Measurements from ENCODE around the gene SLAMF7. TPM values are rescaled to one million over a fixed set of nuclear protein-coding genes. Genes with fewer than 3 reads are reported as not detected.

Gene SLAMF7
- total and polyA plus RNA-seq, 2 experiments from 2014 or later: 0.11 TPM; not detected in 1

- no peak for TF ChIP-seq ZNF462 (CRISPR knock-in tag; IDR thresholded peaks at IDR 0.05)
Measured at GRCh38 chr1:160716013-160716412, 23.0 kb upstream of the SLAMF7 start (continued).

- H3K4me3 Mint-ChIP-seq: no peak overlapping the region
- peaks cover 10% of the 10 kb centered on the region; the same call in 2 of the 3 replicates for H3K9me3 Mint-ChIP-seq
- Histone ChIP-seq H2AFZ (no peak overlapping the region; the same call in 1 of the 2 replicates), H3K4me3 (no peak overlapping the region), H3K4me1 (ENCODE audit: insufficient read depth) (no peaks in the 10 kb centered on the region), H3K9me2 (ENCODE audit: insufficient read depth) (peaks cover 6% of the 10 kb centered on the region; the same call in 1 of the 2 replicates), H3K4me2 (no peak overlapping the region), H3K27ac (ENCODE audit: low read depth) (no peak overlapping the region), H3K36me3 (ENCODE audit: insufficient read depth) (no peaks in the 10 kb centered on the region), H3K79me2 (replicated peaks; ENCODE audit: insufficient read depth) (no peaks in the 10 kb centered on the region), H3K27me3 (ENCODE audit: insufficient read depth) (no peaks in the 10 kb centered on the region), H3F3A (replicated peaks; ENCODE audit: low read depth) (no peaks in the 10 kb centered on the region), H4K20me1 (replicated peaks; ENCODE audit: insufficient read depth) (no peaks in the 10 kb centered on the region)
- peaks cover 2% of the 10 kb centered on the region for H3K27me3 Mint-ChIP-seq (ENCODE audit: insufficient read depth, low read depth, poor library complexity)
- H3K27ac Mint-ChIP-seq: no peak overlapping the region
- TF ChIP-seq EZH2phosphoT487 (IDR thresholded peaks at IDR 0.05; ENCODE audit: unreplicated experiment) (no peak), ZNF114 (CRISPR knock-in tag; IDR thresholded peaks at IDR 0.05) (no peak), EZH2 (IDR thresholded peaks at IDR 0.05; ENCODE audit: low read depth, unreplicated experiment) (no peak), CREB1 (CRISPR knock-in tag; IDR thresholded peaks at IDR 0.05; ENCODE audit: low read depth) (no peak)
- TF ChIP-seq, protein P1, sequence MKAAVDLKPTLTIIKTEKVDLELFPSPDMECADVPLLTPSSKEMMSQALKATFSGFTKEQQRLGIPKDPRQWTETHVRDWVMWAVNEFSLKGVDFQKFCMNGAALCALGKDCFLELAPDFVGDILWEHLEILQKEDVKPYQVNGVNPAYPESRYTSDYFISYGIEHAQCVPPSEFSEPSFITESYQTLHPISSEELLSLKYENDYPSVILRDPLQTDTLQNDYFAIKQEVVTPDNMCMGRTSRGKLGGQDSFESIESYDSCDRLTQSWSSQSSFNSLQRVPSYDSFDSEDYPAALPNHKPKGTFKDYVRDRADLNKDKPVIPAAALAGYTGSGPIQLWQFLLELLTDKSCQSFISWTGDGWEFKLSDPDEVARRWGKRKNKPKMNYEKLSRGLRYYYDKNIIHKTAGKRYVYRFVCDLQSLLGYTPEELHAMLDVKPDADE (IDR thresholded peaks at IDR 0.05): no peak
- TF ChIP-seq, protein P2, sequence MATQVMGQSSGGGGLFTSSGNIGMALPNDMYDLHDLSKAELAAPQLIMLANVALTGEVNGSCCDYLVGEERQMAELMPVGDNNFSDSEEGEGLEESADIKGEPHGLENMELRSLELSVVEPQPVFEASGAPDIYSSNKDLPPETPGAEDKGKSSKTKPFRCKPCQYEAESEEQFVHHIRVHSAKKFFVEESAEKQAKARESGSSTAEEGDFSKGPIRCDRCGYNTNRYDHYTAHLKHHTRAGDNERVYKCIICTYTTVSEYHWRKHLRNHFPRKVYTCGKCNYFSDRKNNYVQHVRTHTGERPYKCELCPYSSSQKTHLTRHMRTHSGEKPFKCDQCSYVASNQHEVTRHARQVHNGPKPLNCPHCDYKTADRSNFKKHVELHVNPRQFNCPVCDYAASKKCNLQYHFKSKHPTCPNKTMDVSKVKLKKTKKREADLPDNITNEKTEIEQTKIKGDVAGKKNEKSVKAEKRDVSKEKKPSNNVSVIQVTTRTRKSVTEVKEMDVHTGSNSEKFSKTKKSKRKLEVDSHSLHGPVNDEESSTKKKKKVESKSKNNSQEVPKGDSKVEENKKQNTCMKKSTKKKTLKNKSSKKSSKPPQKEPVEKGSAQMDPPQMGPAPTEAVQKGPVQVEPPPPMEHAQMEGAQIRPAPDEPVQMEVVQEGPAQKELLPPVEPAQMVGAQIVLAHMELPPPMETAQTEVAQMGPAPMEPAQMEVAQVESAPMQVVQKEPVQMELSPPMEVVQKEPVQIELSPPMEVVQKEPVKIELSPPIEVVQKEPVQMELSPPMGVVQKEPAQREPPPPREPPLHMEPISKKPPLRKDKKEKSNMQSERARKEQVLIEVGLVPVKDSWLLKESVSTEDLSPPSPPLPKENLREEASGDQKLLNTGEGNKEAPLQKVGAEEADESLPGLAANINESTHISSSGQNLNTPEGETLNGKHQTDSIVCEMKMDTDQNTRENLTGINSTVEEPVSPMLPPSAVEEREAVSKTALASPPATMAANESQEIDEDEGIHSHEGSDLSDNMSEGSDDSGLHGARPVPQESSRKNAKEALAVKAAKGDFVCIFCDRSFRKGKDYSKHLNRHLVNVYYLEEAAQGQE (IDR thresholded peaks at IDR 0.05; ENCODE audit: unreplicated experiment): no peak
- peaks cover 9% of the 10 kb centered on the region for H3K36me3 Mint-ChIP-seq (ENCODE audit: low read depth)
- H3K4me1 Mint-ChIP-seq: no peaks in the 10 kb centered on the region
- DNase-seq (ENCODE audit: low spot score) (no peak), ATAC-seq (no peak)
Measured at GRCh38 chr1:160717306-160717705, 21.7 kb upstream of the SLAMF7 start.
